Muscle layer of duodenum (tissue), 2 donors: Measurements from ENCODE around the gene STX8.

ENCODE experiments used
- H3K27ac ChIP-seq: one replicate; pipeline ENCODE4 v1.7.0; 2013; ENCODE audit warnings: mild to moderate bottlenecking, low read length
- H3K27me3 ChIP-seq: one replicate; pipeline ENCODE4 v1.7.0; 2013; ENCODE audit warnings: low read depth, mild to moderate bottlenecking, control low read depth, low read length
- H3K36me3 ChIP-seq, 2 donors: one replicate each; pipeline ENCODE4 v1.7.0; 2013; ENCODE audit warnings: low read length in 2 of 2, control low read depth in 1 of 2, mild to moderate bottlenecking in 1 of 2; ENCODE audit not compliant: insufficient read depth in 2 of 2, control insufficient read depth in 1 of 2
- H3K4me1 ChIP-seq, 2 donors: one replicate each; pipeline ENCODE4 v1.7.0; 2013; ENCODE audit warnings: low read length in 2 of 2, mild to moderate bottlenecking in 2 of 2, control low read depth in 1 of 2, moderate library complexity in 1 of 2; ENCODE audit not compliant: insufficient read depth in 2 of 2, control insufficient read depth in 1 of 2
- H3K4me3 ChIP-seq, 2 donors: one replicate each; pipeline ENCODE4 v1.7.0; 2013; ENCODE audit warnings: low read length in 2 of 2, low read depth in 1 of 2, mild to moderate bottlenecking in 1 of 2
- H3K9me3 ChIP-seq, 2 donors: one replicate each; pipeline ENCODE4 v1.7.0; 2013; ENCODE audit warnings: low read length in 2 of 2, control low read depth in 1 of 2, mild to moderate bottlenecking in 1 of 2; ENCODE audit not compliant: control insufficient read depth in 1 of 2
- donor health status: healthy.

The STX8 gene

GRCh38 chr17:9334536-9335446, 240.8 kb downstream of the STX8 start:
- Histone ChIP-seq H3K27ac (no peak overlapping the region), H3K9me3 (peaks cover 0 to 7% of the 10 kb centered on the region in 2 donors), H3K36me3 (no peaks in the 10 kb centered on the region), H3K4me1 (no peaks in the 10 kb centered on the region), H3K4me3 (no peak overlapping the region), H3K27me3 (no peaks in the 10 kb centered on the region)

- Histone ChIP-seq H3K27me3 (no peaks in the 10 kb centered on the region), H3K27ac (no peak overlapping the region), H3K4me3 (no peak overlapping the region), H3K4me1 (no peaks in the 10 kb centered on the region), H3K36me3 (no peaks in the 10 kb centered on the region), H3K9me3 (peaks cover 0 to 7% of the 10 kb centered on the region in 2 donors)
These were observed 243.5 kb downstream of the STX8 start for GRCh38 chr17:9332132-9332494.

GRCh38 chr17:9331279-9332131, 244.1 kb downstream of the STX8 start:
- H3K4me3 ChIP-seq = no peak overlapping the region
- H3K27ac ChIP-seq = no peak overlapping the region
- H3K4me1 ChIP-seq = no peaks in the 10 kb centered on the region
- H3K36me3 ChIP-seq = no peaks in the 10 kb centered on the region
- peaks cover 0 to 7% of the 10 kb centered on the region in 2 donors for H3K9me3 ChIP-seq
- H3K27me3 ChIP-seq = no peaks in the 10 kb centered on the region

- no peaks in the 10 kb centered on the region for H3K4me1 ChIP-seq
- H3K27ac ChIP-seq = no peak overlapping the region
- no peaks in the 10 kb centered on the region for H3K36me3 ChIP-seq
- no peak overlapping the region for H3K4me3 ChIP-seq
- H3K9me3 ChIP-seq = peaks cover 0 to 7% of the 10 kb centered on the region in 2 donors
- no peaks in the 10 kb centered on the region for H3K27me3 ChIP-seq
These were observed 244.9 kb downstream of the STX8 start for GRCh38 chr17:9330611-9331271.

- H3K4me1 ChIP-seq = no peaks in the 10 kb centered on the region
- no peaks in the 10 kb centered on the region for H3K36me3 ChIP-seq
- H3K27me3 ChIP-seq = no peaks in the 10 kb centered on the region
- H3K27ac ChIP-seq = no peak overlapping the region
- H3K4me3 ChIP-seq = no peak overlapping the region
- H3K9me3 ChIP-seq = peaks cover 0 to 5% of the 10 kb centered on the region in 2 donors
These were observed 245.5 kb downstream of the STX8 start for GRCh38 chr17:9330141-9330540.

- Histone ChIP-seq H3K36me3 (no peaks in the 10 kb centered on the region), H3K27me3 (no peaks in the 10 kb centered on the region), H3K4me1 (no peaks in the 10 kb centered on the region), H3K4me3 (no peak overlapping the region), H3K9me3 (no peaks in the 10 kb centered on the region), H3K27ac (no peak overlapping the region)
These were observed 246.2 kb downstream of the STX8 start for GRCh38 chr17:9329251-9329921.

GRCh38 chr17:9324864-9325263, 250.8 kb downstream of the STX8 start:
- Histone ChIP-seq H3K4me1 (no peaks in the 10 kb centered on the region), H3K4me3 (no peak overlapping the region), H3K27ac (no peak overlapping the region), H3K9me3 (no peaks in the 10 kb centered on the region), H3K27me3 (no peaks in the 10 kb centered on the region), H3K36me3 (no peaks in the 10 kb centered on the region)

GRCh38 chr17:9322326-9322725, 253.3 kb downstream of the STX8 start:
- H3K9me3 ChIP-seq = peaks cover 0 to 3% of the 10 kb centered on the region in 2 donors
- no peak overlapping the region for H3K4me3 ChIP-seq
- H3K36me3 ChIP-seq = no peaks in the 10 kb centered on the region
- no peaks in the 10 kb centered on the region for H3K27me3 ChIP-seq
- no peaks in the 10 kb centered on the region for H3K4me1 ChIP-seq
- no peak overlapping the region for H3K27ac ChIP-seq

- Histone ChIP-seq H3K36me3 (no peaks in the 10 kb centered on the region), H3K4me1 (no peaks in the 10 kb centered on the region), H3K4me3 (no peak overlapping the region), H3K27me3 (no peaks in the 10 kb centered on the region), H3K27ac (no peak overlapping the region), H3K9me3 (peaks cover 0 to 3% of the 10 kb centered on the region in 2 donors)
These were observed 253.7 kb downstream of the STX8 start for GRCh38 chr17:9321890-9322289.

- Histone ChIP-seq H3K27me3 (no peaks in the 10 kb centered on the region), H3K4me3 (no peak overlapping the region), H3K4me1 (no peaks in the 10 kb centered on the region), H3K27ac (no peak overlapping the region), H3K36me3 (no peaks in the 10 kb centered on the region), H3K9me3 (peaks cover 0 to 3% of the 10 kb centered on the region in 2 donors)
These were observed 260.3 kb downstream of the STX8 start for GRCh38 chr17:9315360-9315759.
